Esophagus squamous epithelium (tissue), 5 donors: Measurements from ENCODE around the gene LOXHD1. TPM values are rescaled to one million over a fixed set of nuclear protein-coding genes. Genes with fewer than 3 reads are reported as not detected.

ENCODE experiments used
- DNase-seq: peaks from one replicate; lab custom pipeline; 2025; lab: John Stamatoyannopoulos, UW
- H3K27ac ChIP-seq, 4 donors: fragments of 200-600 bp; sonication (generic); one replicate each; pipeline ENCODE4 v1.5.1; 2016 to 2019; ENCODE audit warnings: mild to moderate bottlenecking in 1 of 4
- H3K27me3 ChIP-seq, 4 donors: fragments of 200-600 bp; sonication (generic); 1 replicate in 3 of 4; 2 replicates in 1 of 4; pipeline versions ENCODE4 v1.5.1 to v1.6.0; 2017 to 2021; ENCODE audit warnings: antibody characterized with exemption in 1 of 4
- H3K36me3 ChIP-seq, 3 donors: fragments of 200-600 bp; sonication (generic); one replicate each; pipeline ENCODE4 v1.5.1; 2016 to 2019
- H3K4me1 ChIP-seq, 3 donors: fragments of 200-600 bp; sonication (generic); one replicate each; pipeline ENCODE4 v1.5.1; 2017 to 2019
- H3K4me3 ChIP-seq, 4 donors: fragments of 200-600 bp; sonication (generic); 1 replicate in 3 of 4; 2 replicates in 1 of 4; pipeline ENCODE4 v1.5.1; 2016 to 2019; ENCODE audit warnings: mild to moderate bottlenecking in 2 of 4, moderate library complexity in 1 of 4
- H3K9me3 ChIP-seq, 3 donors: fragments of 200-600 bp; sonication (generic); one replicate each; pipeline ENCODE4 v1.5.1; 2016 to 2019
- CTCF ChIP-seq, 6 experiments: fragments of 450-650 bp in 4 of 6; fragments of 200-600 bp in 2 of 6; sonication (generic) in 2 of 6; IDR thresholded peaks; one replicate each; pipeline ENCODE4 v1.5.1; 2016 to 2019; ENCODE audit warnings: antibody characterized with exemption in 6 of 6, mild to moderate bottlenecking in 4 of 6, moderate library complexity in 4 of 6
- POLR2A ChIP-seq, 4 donors: fragments of 450-650 bp; IDR thresholded peaks; one replicate each; pipeline ENCODE4 v1.6.1; 2017; ENCODE audit warnings: antibody characterized with exemption in 4 of 4, mild to moderate bottlenecking in 4 of 4, moderate library complexity in 3 of 4
- WGBS, 2 donors: methylation state at CpG; one replicate each; pipeline ENCODE4 v1.1.5; 2018; 5-methylcytosine and 5-hydroxymethylcytosine counted together
- intact Hi-C: fragments of 100-400 bp; cut with DNase I; formaldehyde crosslinking; loops from one replicate; pipeline ENCODE4 v1.15.0; 2022
- total RNA-seq, 4 donors: library from RNA; depleted of rRNA; stranded (reverse); fragments of >200 nt; gene quantifications; one replicate each; pipeline ENCODE4 v1.1.0, GENCODE V29; 2016
- donor health status: DM: yes; HTN: yes; CAD: no.

The LOXHD1 gene
- total RNA-seq, 4 donors from 2014 or later: 0.19 TPM; not detected in 3

- Histone ChIP-seq H3K36me3 (peaks cover 0 to 26% (median 0%) of the 10 kb centered on the region in 3 donors), H3K4me3 (no peak overlapping the region), H3K27me3 (no peaks in the 10 kb centered on the region), H3K27ac (no peak overlapping the region), H3K4me1 (peaks cover 0 to 12% (median 4%) of the 10 kb centered on the region in 3 donors), H3K9me3 (peaks cover 0 to 20% (median 3%) of the 10 kb centered on the region in 3 donors)
- WGBS, 2 donors: 0% methylated on average over 1 of the region's 1 CpG; no CpG with 5 or more reads in 1 of the 2 donors
- TF ChIP-seq POLR2A (IDR thresholded peaks at IDR 0.05): no peak
- TF ChIP-seq CTCF (IDR thresholded peaks at IDR 0.05): no peak
- no peak for DNase-seq
- intact Hi-C loops: no loop called here
These were observed 207.5 kb downstream of the LOXHD1 start for GRCh38 chr18:46449499-46449898.

- no peaks in the 10 kb centered on the region for H3K27me3 ChIP-seq
- no peak overlapping the region for H3K4me3 ChIP-seq
- no peak overlapping the region for H3K27ac ChIP-seq
- no peak for DNase-seq
- H3K36me3 ChIP-seq: peaks cover 0 to 26% (median 0%) of the 10 kb centered on the region in 3 donors
- WGBS, 2 donors: 69 to 76% methylated on average over 2 of the region's 2 CpGs
- peaks cover 0 to 20% (median 3%) of the 10 kb centered on the region in 3 donors for H3K9me3 ChIP-seq
- peaks cover 0 to 12% (median 4%) of the 10 kb centered on the region in 3 donors for H3K4me1 ChIP-seq
- intact Hi-C loops: no loop called here
- TF ChIP-seq POLR2A (IDR thresholded peaks at IDR 0.05): no peak
- TF ChIP-seq CTCF (IDR thresholded peaks at IDR 0.05): no peak
These were observed 208.0 kb downstream of the LOXHD1 start for GRCh38 chr18:46449033-46449432.

GRCh38 chr18:46448347-46448746 is 208.7 kb downstream of the LOXHD1 start:
- TF ChIP-seq CTCF (IDR thresholded peaks at IDR 0.05) (no peak), POLR2A (IDR thresholded peaks at IDR 0.05) (no peak)
- Histone ChIP-seq H3K27me3 (no peaks in the 10 kb centered on the region), H3K27ac (no peak overlapping the region), H3K4me3 (no peak overlapping the region), H3K9me3 (peaks cover 0 to 20% (median 3%) of the 10 kb centered on the region in 3 donors), H3K4me1 (peaks cover 0 to 12% (median 4%) of the 10 kb centered on the region in 3 donors), H3K36me3 (peaks cover 0 to 26% (median 0%) of the 10 kb centered on the region in 3 donors)
- intact Hi-C loops: no loop called here
- 53 to 79% methylated on average over 3 to 4 of the region's 4 CpGs for WGBS, 2 donors
- DNase-seq: no peak

GRCh38 chr18:46447792-46448191 is 209.2 kb downstream of the LOXHD1 start:
- no peak overlapping the region for H3K27ac ChIP-seq
- WGBS, 2 donors: 93 to 99% methylated on average over 5 of the region's 5 CpGs
- H3K36me3 ChIP-seq: peaks cover 0 to 26% (median 0%) of the 10 kb centered on the region in 3 donors
- no peaks in the 10 kb centered on the region for H3K27me3 ChIP-seq
- DNase-seq: no peak
- intact Hi-C loops: no loop called here
- peaks cover 0 to 20% (median 3%) of the 10 kb centered on the region in 3 donors for H3K9me3 ChIP-seq
- H3K4me3 ChIP-seq: no peak overlapping the region
- H3K4me1 ChIP-seq: peaks cover 0 to 12% (median 4%) of the 10 kb centered on the region in 3 donors
- TF ChIP-seq POLR2A (IDR thresholded peaks at IDR 0.05) (no peak), CTCF (IDR thresholded peaks at IDR 0.05) (no peak)

GRCh38 chr18:46447323-46447722 is 209.7 kb downstream of the LOXHD1 start:
- Histone ChIP-seq H3K27me3 (no peaks in the 10 kb centered on the region), H3K27ac (no peak overlapping the region), H3K9me3 (peaks cover 0 to 20% (median 3%) of the 10 kb centered on the region in 3 donors), H3K4me3 (no peak overlapping the region), H3K4me1 (peaks cover 0 to 12% (median 4%) of the 10 kb centered on the region in 3 donors), H3K36me3 (peaks cover 0 to 26% (median 0%) of the 10 kb centered on the region in 3 donors)
- 89 to 94% methylated on average over 3 to 4 of the region's 4 CpGs for WGBS, 2 donors
- intact Hi-C loops: no loop called here
- TF ChIP-seq CTCF (IDR thresholded peaks at IDR 0.05) (no peak), POLR2A (IDR thresholded peaks at IDR 0.05) (no peak)
- no peak for DNase-seq
